ENCODE data around the gene CDA. TPM values are rescaled to one million over a fixed set of nuclear protein-coding genes. Genes with fewer than 3 reads are reported as not detected.

CDA gene
- total and polyA plus RNA-seq, 2 donors from 2014 or later = 6.0 to 29.9 TPM

DNA sequence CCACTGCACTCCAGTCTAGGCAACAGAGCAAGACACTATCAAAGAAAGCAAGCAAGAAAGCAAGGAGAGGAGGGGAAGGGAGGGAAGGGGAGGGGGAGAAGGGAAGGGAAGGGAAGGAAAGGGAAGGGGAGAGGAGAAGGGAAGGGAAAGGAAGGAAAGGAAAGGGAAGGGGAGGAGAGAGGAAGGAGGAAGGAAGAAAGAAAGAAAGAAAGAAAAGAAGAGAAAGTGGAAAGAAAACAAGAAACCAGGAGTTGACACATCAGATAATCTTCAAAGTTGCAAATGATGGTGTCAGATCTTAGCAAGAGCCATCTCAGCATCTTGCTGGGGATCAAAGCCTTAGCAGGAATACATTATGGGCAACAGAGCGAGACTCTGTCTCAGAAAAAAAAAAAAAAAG is 14.9 kb upstream of the CDA start:
- no peak for DNase-seq
- intact Hi-C loops (cut with DNase I) = no loop called here

GRCh38 chr1:20574686-20575540 is 14.0 kb upstream of the CDA start:
- Histone ChIP-seq H3K4me1 (ENCODE audit: control insufficient read depth in 2 of 3, insufficient read depth in 2 of 3, low read depth in 1 of 3, low read length in 3 of 3) (no peaks in the 10 kb centered on the region), H3K9ac (ENCODE audit: low read length in 3 of 3) (no peak overlapping the region), H3K4me3 (ENCODE audit: low read length in 3 of 3) (no peak overlapping the region), H3K27ac (ENCODE audit: low read depth in 2 of 2, low read length in 2 of 2) (no peak overlapping the region), H3K27me3 (ENCODE audit: control insufficient read depth, insufficient read depth, low read length) (no peaks in the 10 kb centered on the region), H3K9me3 (ENCODE audit: control insufficient read depth in 2 of 3, insufficient read depth in 1 of 3, low read length in 3 of 3) (no peaks in the 10 kb centered on the region), H3K36me3 (ENCODE audit: control insufficient read depth in 2 of 3, insufficient read depth in 3 of 3, low read length in 3 of 3) (no peaks in the 10 kb centered on the region)
- no peak for FAIRE-seq
- TF ChIP-seq CTCF (IDR thresholded peaks at IDR 0.05; ENCODE audit: borderline replicate concordance, extremely low read depth, insufficient read depth) = peak; percentile 75
- intact Hi-C loops (cut with DNase I) = no loop called here
- peak; percentile 86 to 95 (median 89) for DNase-seq

More for the DNA sequence above, 14.9 kb upstream of the CDA start:
- Histone ChIP-seq H3K27ac (ENCODE audit: low read depth in 2 of 2, low read length in 2 of 2) (no peak overlapping the region), H3K27me3 (ENCODE audit: control insufficient read depth, insufficient read depth, low read length) (no peaks in the 10 kb centered on the region), H3K4me1 (ENCODE audit: control insufficient read depth in 2 of 3, insufficient read depth in 2 of 3, low read depth in 1 of 3, low read length in 3 of 3) (no peaks in the 10 kb centered on the region), H3K36me3 (ENCODE audit: control insufficient read depth in 2 of 3, insufficient read depth in 3 of 3, low read length in 3 of 3) (no peaks in the 10 kb centered on the region), H3K4me3 (ENCODE audit: low read length in 3 of 3) (no peak overlapping the region), H3K9ac (ENCODE audit: low read length in 3 of 3) (no peak overlapping the region), H3K9me3 (ENCODE audit: control insufficient read depth in 2 of 3, insufficient read depth in 1 of 3, low read length in 3 of 3) (no peaks in the 10 kb centered on the region)
- no peak for FAIRE-seq
- TF ChIP-seq CTCF (IDR thresholded peaks at IDR 0.05; ENCODE audit: borderline replicate concordance, extremely low read depth, insufficient read depth) = no peak

DNA sequence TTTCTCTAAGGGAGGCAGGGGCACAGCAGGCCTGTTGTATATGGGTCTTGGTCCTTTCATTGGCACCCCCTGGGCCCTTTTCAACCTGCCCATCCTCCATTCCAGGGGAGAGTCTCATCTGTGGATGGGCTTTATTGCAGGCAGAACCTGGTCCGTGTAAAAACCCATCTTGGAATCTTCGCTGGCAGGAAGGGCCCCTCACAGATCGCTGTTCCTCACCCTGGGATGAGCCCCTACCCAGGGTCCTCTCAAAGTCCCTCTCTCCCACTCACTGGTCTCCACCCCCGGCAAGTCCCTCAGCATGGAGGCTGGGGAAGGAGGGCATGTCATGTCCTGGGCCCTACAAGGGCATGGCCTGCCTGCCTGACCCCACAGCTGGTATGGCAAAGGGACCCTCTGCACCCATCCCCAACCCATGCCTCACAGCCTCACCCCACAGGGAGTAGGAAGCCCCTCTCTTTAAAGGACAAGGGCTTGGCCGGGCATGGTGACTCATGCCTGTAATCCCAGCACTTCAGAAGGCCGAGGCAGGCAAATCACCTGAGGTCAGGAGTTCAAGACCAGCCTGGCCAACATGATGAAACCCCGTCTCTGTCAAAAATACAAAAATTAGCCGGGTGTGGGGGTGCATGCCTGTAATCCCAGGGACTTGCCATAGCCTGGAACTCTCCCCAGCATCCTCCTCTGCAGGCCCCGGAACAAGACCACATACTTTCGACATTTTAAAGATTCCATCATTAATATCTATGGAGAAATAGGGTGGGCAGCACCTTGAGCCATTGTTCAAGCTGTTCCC is 13.2 kb upstream of the CDA start:
- DNase-seq (no peak), FAIRE-seq (no peak)
- intact Hi-C loops (cut with DNase I) = no loop called here
- Histone ChIP-seq H3K36me3 (ENCODE audit: control insufficient read depth in 2 of 3, insufficient read depth in 3 of 3, low read length in 3 of 3) (no peaks in the 10 kb centered on the region), H3K4me3 (ENCODE audit: low read length in 3 of 3) (no peak overlapping the region), H3K9ac (ENCODE audit: low read length in 3 of 3) (no peak overlapping the region), H3K9me3 (ENCODE audit: control insufficient read depth in 2 of 3, insufficient read depth in 1 of 3, low read length in 3 of 3) (no peaks in the 10 kb centered on the region), H3K27me3 (ENCODE audit: control insufficient read depth, insufficient read depth, low read length) (no peaks in the 10 kb centered on the region), H3K27ac (ENCODE audit: low read depth in 2 of 2, low read length in 2 of 2) (no peak overlapping the region), H3K4me1 (ENCODE audit: control insufficient read depth in 2 of 3, insufficient read depth in 2 of 3, low read depth in 1 of 3, low read length in 3 of 3) (no peaks in the 10 kb centered on the region)
- TF ChIP-seq CTCF (IDR thresholded peaks at IDR 0.05; ENCODE audit: borderline replicate concordance, extremely low read depth, insufficient read depth) = no peak

All from kidney (tissue), 14 donors.